SIG-M5 (cell line): ENCODE data around the gene CPO.

ENCODE experiments used
- DNase-seq: peaks from one replicate; lab custom pipeline; 2025; lab: John Stamatoyannopoulos, UW

CPO gene

GRCh38 chr2:206974551-206974950 is 35.2 kb downstream of the CPO start:
- no peak for DNase-seq

GRCh38 chr2:206978746-206979145 is 39.4 kb downstream of the CPO start:
- no peak for DNase-seq

- no peak for DNase-seq
Observed at GRCh38 chr2:206979365-206979764, 40.0 kb downstream of the CPO start.

GRCh38 chr2:206979922-206980321 is 40.6 kb downstream of the CPO start:
- DNase-seq, result no peak

- DNase-seq, result no peak
Observed at GRCh38 chr2:206980413-206980812, 41.1 kb downstream of the CPO start.

- DNase-seq, result no peak
Observed at GRCh38 chr2:206981086-206981674, 41.9 kb downstream of the CPO start.

- no peak for DNase-seq
Observed at GRCh38 chr2:206981739-206982340, 42.5 kb downstream of the CPO start.

GRCh38 chr2:206982360-206982955 is 43.1 kb downstream of the CPO start:
- no peak for DNase-seq

GRCh38 chr2:206983161-206983859 is 44.0 kb downstream of the CPO start:
- no peak for DNase-seq

- no peak for DNase-seq
Observed at GRCh38 chr2:206984206-206984605, 44.9 kb downstream of the CPO start.

GRCh38 chr2:206986943-206987342 is 47.6 kb downstream of the CPO start:
- no peak for DNase-seq

GRCh38 chr2:206987810-206988209 is 48.5 kb downstream of the CPO start:
- DNase-seq, result no peak

- DNase-seq, result no peak
Observed at GRCh38 chr2:206988884-206989283, 49.6 kb downstream of the CPO start.

GRCh38 chr2:206989311-206989710 is 50.0 kb downstream of the CPO start:
- DNase-seq, result no peak

- no peak for DNase-seq
Observed at GRCh38 chr2:206990360-206990759, 51.0 kb downstream of the CPO start.

- no peak for DNase-seq
Observed at GRCh38 chr2:206991070-206991469, 51.8 kb downstream of the CPO start.

GRCh38 chr2:206993396-206993911 is 54.1 kb downstream of the CPO start:
- no peak for DNase-seq

GRCh38 chr2:206993964-206994363 is 54.6 kb downstream of the CPO start:
- DNase-seq, result no peak

GRCh38 chr2:206996556-206997065 is 57.3 kb downstream of the CPO start:
- no peak for DNase-seq

GRCh38 chr2:207008105-207008990 is 69.0 kb downstream of the CPO start:
- DNase-seq, result no peak

GRCh38 chr2:207012461-207012860 is 73.1 kb downstream of the CPO start:
- DNase-seq, result no peak

GRCh38 chr2:207014424-207014823 is 75.1 kb downstream of the CPO start:
- no peak for DNase-seq
